Measurements from ENCODE around the gene GNAL.

DNA sequence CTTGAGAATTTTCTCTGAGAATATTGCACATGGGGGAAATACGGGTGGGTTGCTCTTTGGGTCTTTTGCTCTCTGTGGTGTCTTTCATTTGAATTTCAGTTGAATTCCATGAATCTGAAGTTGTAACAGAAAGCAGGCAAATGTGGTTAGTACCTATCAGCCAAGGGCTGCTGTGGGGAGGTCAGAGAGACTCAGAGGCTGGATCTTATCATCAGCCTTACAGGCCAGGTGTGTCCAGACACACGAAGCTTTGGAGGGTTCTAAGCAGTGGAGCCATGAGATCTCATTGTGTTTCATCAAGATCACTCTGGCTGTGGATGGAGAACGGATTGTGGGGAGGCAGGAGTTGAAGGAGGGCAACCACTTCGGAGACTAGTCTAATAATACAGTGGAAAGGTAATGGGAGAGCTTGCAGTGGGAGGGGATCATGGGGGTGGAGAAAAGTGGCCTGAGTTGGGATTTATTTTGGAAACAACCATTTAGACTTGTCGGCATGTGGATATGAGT, 68.1 kb downstream of the GNAL start:
- no peak for TF ChIP-seq SNAI2 (CRISPR knock-in tag; IDR thresholded peaks at IDR 0.05)
- TF ChIP-seq, protein P1, sequence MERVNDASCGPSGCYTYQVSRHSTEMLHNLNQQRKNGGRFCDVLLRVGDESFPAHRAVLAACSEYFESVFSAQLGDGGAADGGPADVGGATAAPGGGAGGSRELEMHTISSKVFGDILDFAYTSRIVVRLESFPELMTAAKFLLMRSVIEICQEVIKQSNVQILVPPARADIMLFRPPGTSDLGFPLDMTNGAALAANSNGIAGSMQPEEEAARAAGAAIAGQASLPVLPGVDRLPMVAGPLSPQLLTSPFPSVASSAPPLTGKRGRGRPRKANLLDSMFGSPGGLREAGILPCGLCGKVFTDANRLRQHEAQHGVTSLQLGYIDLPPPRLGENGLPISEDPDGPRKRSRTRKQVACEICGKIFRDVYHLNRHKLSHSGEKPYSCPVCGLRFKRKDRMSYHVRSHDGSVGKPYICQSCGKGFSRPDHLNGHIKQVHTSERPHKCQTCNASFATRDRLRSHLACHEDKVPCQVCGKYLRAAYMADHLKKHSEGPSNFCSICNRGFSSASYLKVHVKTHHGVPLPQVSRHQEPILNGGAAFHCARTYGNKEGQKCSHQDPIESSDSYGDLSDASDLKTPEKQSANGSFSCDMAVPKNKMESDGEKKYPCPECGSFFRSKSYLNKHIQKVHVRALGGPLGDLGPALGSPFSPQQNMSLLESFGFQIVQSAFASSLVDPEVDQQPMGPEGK (CRISPR knock-in tag; IDR thresholded peaks at IDR 0.05; ENCODE audit: borderline replicate concordance), result no peak
- TF ChIP-seq ARNTL (CRISPR knock-in tag; IDR thresholded peaks at IDR 0.05; ENCODE audit: borderline replicate concordance, low read depth), result no peak
- TF ChIP-seq ZFP3 (CRISPR knock-in tag; IDR thresholded peaks at IDR 0.05), result no peak
- TF ChIP-seq, protein P2, sequence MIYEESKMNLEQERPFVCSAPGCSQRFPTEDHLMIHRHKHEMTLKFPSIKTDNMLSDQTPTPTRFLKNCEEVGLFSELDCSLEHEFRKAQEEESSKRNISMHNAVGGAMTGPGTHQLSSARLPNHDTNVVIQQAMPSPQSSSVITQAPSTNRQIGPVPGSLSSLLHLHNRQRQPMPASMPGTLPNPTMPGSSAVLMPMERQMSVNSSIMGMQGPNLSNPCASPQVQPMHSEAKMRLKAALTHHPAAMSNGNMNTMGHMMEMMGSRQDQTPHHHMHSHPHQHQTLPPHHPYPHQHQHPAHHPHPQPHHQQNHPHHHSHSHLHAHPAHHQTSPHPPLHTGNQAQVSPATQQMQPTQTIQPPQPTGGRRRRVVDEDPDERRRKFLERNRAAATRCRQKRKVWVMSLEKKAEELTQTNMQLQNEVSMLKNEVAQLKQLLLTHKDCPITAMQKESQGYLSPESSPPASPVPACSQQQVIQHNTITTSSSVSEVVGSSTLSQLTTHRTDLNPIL (CRISPR knock-in tag; IDR thresholded peaks at IDR 0.05; ENCODE audit: low read depth), result no peak
- TF ChIP-seq TCF4 (CRISPR knock-in tag; IDR thresholded peaks at IDR 0.05; ENCODE audit: borderline replicate concordance), result no peak
- TF ChIP-seq ZC3H10 (CRISPR knock-in tag; IDR thresholded peaks at IDR 0.05), result no peak
